Neural crest cell (in vitro differentiated cells): ENCODE results near the gene KHNYN. TPM values are rescaled to one million over a fixed set of nuclear protein-coding genes. Genes with fewer than 3 reads are reported as not detected.
A peak's percentile ranks its signal among the peaks of the same experiment; 100 is the strongest.

Experiments used
- DNase-seq: peaks from one replicate; pipeline ENCODE4 v3.0.0; 2021; ENCODE audit warnings: low read depth, mixed read lengths, low spot score
- H3K27ac Mint-ChIP-seq: one replicate; pipeline ENCODE4 v1.8.0; 2021; ENCODE audit warnings: mild to moderate bottlenecking, mixed read lengths; ENCODE audit not compliant: unreplicated experiment
- H3K27me3 Mint-ChIP-seq: 2 replicates; pipeline ENCODE4 v1.8.0; 2021; ENCODE audit warnings: low read depth, mild to moderate bottlenecking, mixed read lengths
- H3K36me3 Mint-ChIP-seq: 2 replicates; pipeline ENCODE4 v1.8.0; 2021; ENCODE audit warnings: low read depth, mild to moderate bottlenecking, mixed read lengths
- H3K4me1 Mint-ChIP-seq: 2 replicates; pipeline ENCODE4 v1.8.0; 2021; ENCODE audit warnings: mixed read lengths
- H3K4me3 Mint-ChIP-seq: one replicate; pipeline ENCODE4 v1.8.0; 2021; ENCODE audit warnings: mild to moderate bottlenecking, mixed read lengths
- H3K9me3 Mint-ChIP-seq: 2 replicates; pipeline ENCODE4 v1.8.0; 2021; ENCODE audit warnings: mixed read lengths
- CTCF ChIP-seq: fragments of 200-600 bp; sonication (generic); conservative IDR thresholded peaks from 2 replicates; pipeline ENCODE4 v1.5.0; 2021; ENCODE audit warnings: antibody characterized with exemption, mild to moderate bottlenecking
- long read RNA-seq: library from polyadenylated mRNA; unstranded; transcript quantifications from one replicate; pipeline ENCODE4 v2.0.0, GENCODE V29; 2020
- total RNA-seq: library from RNA; stranded (reverse); gene quantifications from 2 replicates; pipeline ENCODE4 v1.2.1, GENCODE V29; 2021

KHNYN gene
- total RNA-seq: 49.3 and 52.3 TPM in 2 replicates
- long read RNA-seq, partial matches to known transcripts: 20 of 20 reads
- long read RNA-seq, other reads (novel, unspliced or antisense): 0 of 20 reads

GRCh38 chr14:24429395-24430142 is at the start of gene KHNYN, which contains the start of gene CBLN3:
Gene KHNYN (plus strand): TSS chr14:24429954. CDS start chr14:24430731, 777 bp downstream.
Gene CBLN3 (minus strand): TSS chr14:24429668. CDS start chr14:24429054, 614 bp downstream.
- peak within 1 kb of the TSS; percentile 90 for H3K4me3 Mint-ChIP-seq
- peaks cover 7% of the 10 kb centered on the region for H3K27me3 Mint-ChIP-seq

GRCh38 chr14:24381363-24382063 is 48.2 kb upstream of the KHNYN start:
- Mint-ChIP-seq H3K4me1 (no peaks in the 10 kb centered on the region), H3K36me3 (no peaks in the 10 kb centered on the region), H3K27ac (no peak overlapping the region), H3K4me3 (no peak overlapping the region), H3K9me3 (no peaks in the 10 kb centered on the region), H3K27me3 (peaks cover 11% of the 10 kb centered on the region)
- no peak for TF ChIP-seq CTCF
- no peak for DNase-seq

More at GRCh38 chr14:24429395-24430142, at the start of gene KHNYN, which contains the start of gene CBLN3:
- Mint-ChIP-seq H3K4me1 (peaks cover 18% of the 10 kb centered on the region), H3K36me3 (peaks cover 3% of the 10 kb centered on the region), H3K9me3 (no peaks in the 10 kb centered on the region), H3K27ac (peak within 1 kb of the TSS; percentile 97)
- peak; percentile 70 for DNase-seq
- TF ChIP-seq CTCF: no peak

GRCh38 chr14:24382064-24382371 is 47.7 kb upstream of the KHNYN start:
- Mint-ChIP-seq H3K4me3 (no peak overlapping the region), H3K27me3 (peaks cover 15% of the 10 kb centered on the region), H3K36me3 (no peaks in the 10 kb centered on the region), H3K27ac (no peak overlapping the region), H3K9me3 (no peaks in the 10 kb centered on the region), H3K4me1 (no peaks in the 10 kb centered on the region)
- DNase-seq: no peak
- no peak for TF ChIP-seq CTCF

GRCh38 chr14:24384169-24384568 is 45.6 kb upstream of the KHNYN start:
- Mint-ChIP-seq H3K27ac (no peak overlapping the region), H3K36me3 (no peaks in the 10 kb centered on the region), H3K4me3 (no peak overlapping the region), H3K27me3 (peaks cover 26% of the 10 kb centered on the region), H3K9me3 (no peaks in the 10 kb centered on the region), H3K4me1 (no peaks in the 10 kb centered on the region)
- DNase-seq: no peak
- TF ChIP-seq CTCF: no peak

GRCh38 chr14:24385524-24385923 is 44.2 kb upstream of the KHNYN start:
- H3K4me3 Mint-ChIP-seq: no peak overlapping the region
- TF ChIP-seq CTCF: no peak
- H3K4me1 Mint-ChIP-seq: no peaks in the 10 kb centered on the region
- DNase-seq: no peak
- peaks cover 32% of the 10 kb centered on the region for H3K27me3 Mint-ChIP-seq
- no peaks in the 10 kb centered on the region for H3K9me3 Mint-ChIP-seq
- no peaks in the 10 kb centered on the region for H3K36me3 Mint-ChIP-seq
- no peak overlapping the region for H3K27ac Mint-ChIP-seq
